Ovary (tissue), 3 donors: ENCODE results near the gene LHFPL6.

Experiments
- EP300 ChIP-seq: sonication (generic); formaldehyde crosslinking; IDR thresholded peaks from one replicate; pipeline ENCODE4 v1.6.1; 2017; ENCODE audit warnings: antibody characterized with exemption
- POLR2A ChIP-seq: fragments of 450-650 bp; IDR thresholded peaks from one replicate; pipeline ENCODE4 v1.6.1; 2017; ENCODE audit warnings: antibody characterized with exemption, mild to moderate bottlenecking, moderate library complexity
- TF ChIP-seq, protein P1 (sequence below), 3 donors: fragments of 450-650 bp in 2 of 3; fragments of 200-600 bp in 1 of 3; IDR thresholded peaks; one replicate each; pipeline versions ENCODE4 v1.5.1 to v1.8.0; 2016 to 2022; ENCODE audit warnings: antibody characterized with exemption in 3 of 3, mild to moderate bottlenecking in 1 of 3
- donor health status: DM: no; HTN: no; CAD: no.

DNA sequence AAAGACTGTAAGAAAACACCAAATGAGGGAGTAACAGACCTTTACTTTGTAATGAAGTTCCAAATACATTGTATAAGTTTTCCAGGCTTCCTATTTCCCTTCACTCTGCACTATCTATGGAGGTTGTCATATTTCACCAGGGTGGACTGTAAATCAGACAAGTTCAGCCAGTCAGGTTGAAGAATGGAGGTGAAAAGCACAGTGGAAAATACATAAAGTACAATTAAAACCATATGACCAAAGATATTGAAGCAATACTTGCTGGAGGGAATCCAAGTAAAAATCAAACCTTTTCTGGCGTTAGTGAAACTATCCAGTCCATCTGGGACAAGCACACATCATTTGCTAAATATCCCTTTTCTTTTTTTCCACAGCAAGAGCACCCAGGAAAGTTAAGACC is 3.2 kb downstream of the LHFPL6 start:
- TF ChIP-seq, protein P1, sequence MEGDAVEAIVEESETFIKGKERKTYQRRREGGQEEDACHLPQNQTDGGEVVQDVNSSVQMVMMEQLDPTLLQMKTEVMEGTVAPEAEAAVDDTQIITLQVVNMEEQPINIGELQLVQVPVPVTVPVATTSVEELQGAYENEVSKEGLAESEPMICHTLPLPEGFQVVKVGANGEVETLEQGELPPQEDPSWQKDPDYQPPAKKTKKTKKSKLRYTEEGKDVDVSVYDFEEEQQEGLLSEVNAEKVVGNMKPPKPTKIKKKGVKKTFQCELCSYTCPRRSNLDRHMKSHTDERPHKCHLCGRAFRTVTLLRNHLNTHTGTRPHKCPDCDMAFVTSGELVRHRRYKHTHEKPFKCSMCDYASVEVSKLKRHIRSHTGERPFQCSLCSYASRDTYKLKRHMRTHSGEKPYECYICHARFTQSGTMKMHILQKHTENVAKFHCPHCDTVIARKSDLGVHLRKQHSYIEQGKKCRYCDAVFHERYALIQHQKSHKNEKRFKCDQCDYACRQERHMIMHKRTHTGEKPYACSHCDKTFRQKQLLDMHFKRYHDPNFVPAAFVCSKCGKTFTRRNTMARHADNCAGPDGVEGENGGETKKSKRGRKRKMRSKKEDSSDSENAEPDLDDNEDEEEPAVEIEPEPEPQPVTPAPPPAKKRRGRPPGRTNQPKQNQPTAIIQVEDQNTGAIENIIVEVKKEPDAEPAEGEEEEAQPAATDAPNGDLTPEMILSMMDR (IDR thresholded peaks at IDR 0.05), result no peak
- TF ChIP-seq EP300, result no peak
- TF ChIP-seq POLR2A, result no peak
